HG02852 (cell line): ENCODE measurements around the gene HFE.
"Not testable (repeated sequence)": the region's sequence is repeated elsewhere in the genome, so short reads cannot be mapped to it uniquely, and the experiment has no call there.

Experiments
- ATAC-seq: cut with Tn5 transposase; IDR thresholded peaks from one replicate; pipeline ENCODE4 v1.9.1; 2021; ENCODE audit warnings: mild to moderate bottlenecking, moderate library complexity; ENCODE audit not compliant: unreplicated experiment

Gene HFE

DNA sequence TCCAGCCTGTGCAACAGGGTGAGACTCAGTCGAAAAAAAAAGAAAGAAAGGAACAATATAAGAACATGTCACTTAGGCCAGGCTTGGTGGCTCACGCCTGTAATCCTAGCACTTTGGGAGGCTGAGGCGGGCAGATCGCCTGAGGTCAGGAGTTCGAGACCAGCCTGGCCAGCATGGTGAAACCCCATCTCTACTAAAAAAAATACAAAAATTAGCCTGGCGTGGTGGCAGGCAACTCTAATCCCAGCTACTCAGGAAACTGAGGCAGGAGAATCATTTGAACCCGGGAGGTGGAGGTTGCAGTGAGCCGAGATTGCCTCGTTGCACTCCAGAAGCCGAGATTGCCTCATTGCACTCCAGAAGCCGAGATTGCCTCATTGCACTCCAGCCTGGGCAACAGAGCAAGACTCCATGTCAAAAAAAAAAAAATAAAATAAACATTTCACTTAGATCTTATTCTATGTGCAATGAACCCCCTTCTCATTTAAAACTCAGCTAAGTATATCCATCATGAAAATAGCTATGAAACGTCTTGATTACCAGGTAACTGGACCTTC is 28.7 kb upstream of the HFE start:
- ATAC-seq, result not testable (repeated sequence)

DNA sequence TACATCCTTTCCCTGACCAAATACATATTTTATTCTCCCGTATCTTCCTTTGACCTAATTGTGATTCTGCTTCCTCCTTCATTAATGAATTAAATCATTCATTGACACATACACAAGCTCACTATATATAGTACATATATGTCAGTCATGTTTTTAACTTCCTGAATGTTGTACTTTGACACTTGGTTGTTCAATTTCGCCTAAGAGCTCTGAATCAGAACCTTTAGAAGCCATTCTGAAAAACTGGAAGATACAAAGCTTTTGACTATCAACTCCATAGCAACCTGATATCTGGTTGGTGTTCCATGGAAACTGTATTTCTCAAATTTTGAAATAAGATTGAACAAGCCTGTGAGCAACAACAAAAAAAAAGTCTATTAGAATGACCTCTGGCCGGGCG is 27.3 kb upstream of the HFE start:
- no peak for ATAC-seq

DNA sequence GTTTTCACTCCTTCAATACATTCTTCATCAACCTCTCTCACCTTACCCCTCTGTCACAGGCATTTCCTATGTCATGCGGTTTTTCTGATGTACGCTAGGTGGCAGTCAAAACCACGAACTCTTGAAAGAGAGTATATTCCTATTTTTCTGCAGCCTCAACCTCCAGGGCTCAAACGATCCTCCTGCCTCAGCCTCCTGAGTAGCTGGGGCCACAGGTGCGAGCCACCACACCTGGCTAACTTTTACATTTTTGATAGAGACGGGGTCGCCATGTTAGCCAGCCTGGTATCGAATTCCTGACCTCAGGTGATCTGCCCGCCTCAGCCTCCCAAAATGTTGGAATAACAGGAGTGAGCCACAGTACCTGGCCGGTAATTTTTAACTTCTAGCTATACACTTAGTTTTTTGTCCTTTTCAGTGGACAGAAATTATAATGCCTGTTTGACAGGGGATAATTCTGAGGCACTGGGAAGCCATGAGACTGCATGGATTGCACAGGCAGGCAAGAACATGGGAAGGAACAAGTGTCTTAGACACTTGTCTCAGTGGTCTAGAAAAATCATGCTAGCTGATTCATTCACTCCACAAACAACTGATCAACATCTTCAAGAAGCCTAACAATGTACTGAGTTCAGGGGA is 22.5 kb upstream of the HFE start:
- ATAC-seq, result no peak

DNA sequence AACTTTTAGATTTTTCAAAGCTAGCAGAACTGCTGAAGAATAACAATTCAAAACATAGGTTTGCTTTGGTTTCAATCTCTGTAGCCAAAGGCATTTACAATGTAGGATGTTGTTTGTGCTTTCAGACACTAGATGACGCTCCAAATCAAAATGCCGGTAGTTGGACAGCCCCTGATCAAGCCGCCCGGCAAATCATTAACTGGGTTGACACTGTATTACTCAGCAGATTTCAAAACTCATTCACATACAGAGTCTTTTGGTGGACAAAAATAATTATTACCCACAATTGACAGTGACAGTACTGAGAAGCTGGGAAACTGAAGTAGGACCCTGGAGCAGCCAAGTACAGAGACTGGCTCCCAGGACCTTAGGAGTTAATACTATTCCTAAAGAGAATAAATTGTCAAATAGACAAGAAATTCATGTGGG is 21.3 kb upstream of the HFE start:
- peak; percentile 83 for ATAC-seq

DNA sequence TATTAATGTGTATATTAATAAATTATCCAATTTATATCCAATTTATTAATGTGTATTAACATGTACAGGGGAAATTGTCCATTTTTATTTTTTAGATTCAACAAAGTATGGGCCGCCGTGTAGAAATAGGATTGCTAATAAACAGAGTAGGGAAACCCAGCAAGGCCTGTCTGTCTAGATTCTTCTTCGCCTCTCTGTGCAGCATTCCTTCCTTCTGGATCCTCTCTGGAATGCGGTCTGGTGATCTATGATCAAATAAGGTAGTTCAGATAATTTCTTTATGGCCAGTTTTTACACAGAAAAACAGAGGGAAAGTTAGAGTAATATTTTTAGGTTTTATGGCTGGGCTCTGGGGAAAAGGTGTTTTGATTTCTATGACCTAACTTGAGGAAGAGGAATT is 19.9 kb upstream of the HFE start:
- no peak for ATAC-seq

DNA sequence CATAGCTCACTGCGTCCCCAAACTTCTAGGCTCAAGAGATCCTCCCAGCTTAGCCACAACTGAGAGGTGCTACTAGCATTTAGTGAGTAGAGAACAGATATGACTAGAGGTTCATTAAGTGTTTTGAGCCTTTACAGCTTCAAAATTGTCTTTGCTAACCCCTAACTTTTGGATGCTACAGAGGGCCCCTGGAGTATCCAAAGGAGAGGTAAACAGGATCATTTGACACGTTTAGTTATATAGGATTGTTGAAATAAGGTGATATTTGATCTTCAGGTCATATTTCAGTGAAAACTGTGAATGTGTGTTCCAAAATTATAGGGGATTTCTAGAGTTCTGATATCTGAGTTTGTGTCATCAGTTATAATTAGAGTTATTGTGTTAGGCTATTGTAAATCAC is 19.2 kb upstream of the HFE start:
- no peak for ATAC-seq

DNA sequence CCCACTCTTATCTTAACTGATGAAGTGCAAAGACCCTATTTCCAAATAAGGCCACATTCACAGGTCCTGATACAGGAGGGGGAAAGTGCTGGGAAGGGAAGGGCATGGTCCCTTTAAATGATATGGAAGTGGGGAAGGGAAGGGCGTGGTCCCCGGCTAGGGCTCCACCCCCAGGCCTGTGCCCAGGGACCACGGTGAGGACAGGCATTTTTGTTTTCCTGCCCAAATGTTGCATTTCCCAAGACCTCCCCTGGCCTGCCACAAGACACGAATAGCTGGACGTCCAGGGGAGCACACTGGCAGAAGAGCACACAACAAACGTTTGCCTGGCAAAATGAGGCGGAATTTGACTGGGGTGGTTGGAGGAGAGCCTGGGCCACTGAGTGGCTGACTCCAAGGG is 16.1 kb upstream of the HFE start:
- ATAC-seq, result no peak

DNA sequence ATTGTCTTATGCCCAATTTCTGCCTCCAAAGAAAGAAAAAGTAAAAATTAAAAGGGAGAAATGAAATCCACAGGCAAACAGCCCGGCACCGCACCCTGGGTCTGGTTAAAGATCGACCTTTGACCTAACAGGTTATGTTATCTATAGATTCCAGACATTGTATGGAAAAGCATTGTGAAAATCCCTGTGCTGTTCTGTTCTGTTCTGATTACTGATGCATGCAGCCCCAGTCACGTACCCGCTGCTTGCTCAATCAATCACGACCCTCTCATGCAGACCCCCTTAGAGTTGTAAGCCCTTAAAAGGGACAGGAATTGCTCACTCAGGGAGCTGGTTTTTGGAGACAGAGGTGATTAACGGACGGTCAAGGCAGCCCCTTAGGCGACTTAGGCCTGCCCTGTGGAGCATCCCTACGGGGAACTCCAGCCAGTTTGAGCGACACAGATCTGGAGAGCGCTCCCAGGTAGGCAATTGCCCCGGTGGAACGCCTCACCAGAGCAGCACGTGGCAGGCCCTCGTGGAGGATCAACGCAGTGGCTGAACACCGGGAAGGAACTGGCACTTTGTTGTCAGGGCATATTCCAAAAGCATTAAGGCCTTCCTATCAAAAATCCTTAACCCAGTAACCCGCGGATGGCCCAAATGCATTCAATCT is 12.0 kb upstream of the HFE start:
- no peak for ATAC-seq

DNA sequence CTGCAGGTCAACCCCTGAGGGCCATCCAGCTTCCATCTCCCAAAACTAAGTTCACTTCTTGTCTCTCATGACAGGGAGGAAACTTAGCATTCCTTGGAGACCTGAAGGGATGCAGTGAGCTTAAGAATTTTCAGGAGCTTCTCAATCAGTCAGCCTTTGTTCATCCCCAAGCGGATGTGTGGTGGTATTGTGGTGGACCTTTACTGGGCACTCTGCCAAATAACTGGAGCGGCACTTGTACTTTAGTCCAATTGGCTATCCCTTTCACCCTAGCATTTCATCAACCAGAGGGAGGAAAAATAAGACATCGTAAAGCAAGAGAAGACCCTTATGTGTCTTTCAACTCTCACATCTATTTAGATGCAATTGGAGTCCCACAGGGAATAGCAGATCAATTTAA is 9.2 kb upstream of the HFE start:
- not testable (repeated sequence) for ATAC-seq

DNA sequence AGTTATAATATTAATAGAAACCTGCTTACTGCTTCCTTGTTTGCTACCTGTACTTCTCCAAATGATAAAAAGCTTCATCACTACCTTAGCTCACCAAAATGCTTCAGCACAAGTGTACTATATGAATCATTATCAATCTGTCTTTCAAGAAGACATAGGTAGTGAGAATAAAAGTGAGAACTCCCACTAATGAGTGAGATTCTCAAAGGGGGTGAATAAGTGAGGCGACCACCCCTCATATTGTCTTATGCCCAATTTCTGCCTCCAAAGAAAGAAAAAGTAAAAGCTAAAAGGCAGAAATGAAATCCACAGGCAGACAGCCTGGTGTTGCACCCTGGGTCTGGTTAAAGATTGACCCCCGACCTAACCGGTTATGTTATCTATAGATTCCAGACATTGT is 6.1 kb upstream of the HFE start:
- ATAC-seq, result not testable (repeated sequence)

DNA sequence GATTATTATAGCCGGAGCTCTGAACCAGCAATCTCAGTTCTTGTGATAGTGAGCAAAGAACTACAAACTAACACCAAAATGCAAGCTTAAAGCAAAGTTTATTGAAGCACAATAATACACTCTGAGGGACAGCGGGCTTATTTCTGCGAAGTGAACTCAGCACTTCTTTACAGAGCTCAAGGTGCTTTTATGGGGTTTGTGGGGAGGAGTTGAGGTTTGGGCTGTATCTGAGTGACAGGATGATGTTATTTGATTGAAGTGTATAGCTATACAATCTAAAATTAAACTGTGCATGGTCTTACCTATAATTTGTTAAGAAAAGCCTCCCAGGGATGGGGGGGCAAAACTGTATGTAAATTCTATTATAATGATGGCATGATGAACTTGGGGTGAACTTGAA is 1.0 kb upstream of the HFE start:
- ATAC-seq, result no peak

DNA sequence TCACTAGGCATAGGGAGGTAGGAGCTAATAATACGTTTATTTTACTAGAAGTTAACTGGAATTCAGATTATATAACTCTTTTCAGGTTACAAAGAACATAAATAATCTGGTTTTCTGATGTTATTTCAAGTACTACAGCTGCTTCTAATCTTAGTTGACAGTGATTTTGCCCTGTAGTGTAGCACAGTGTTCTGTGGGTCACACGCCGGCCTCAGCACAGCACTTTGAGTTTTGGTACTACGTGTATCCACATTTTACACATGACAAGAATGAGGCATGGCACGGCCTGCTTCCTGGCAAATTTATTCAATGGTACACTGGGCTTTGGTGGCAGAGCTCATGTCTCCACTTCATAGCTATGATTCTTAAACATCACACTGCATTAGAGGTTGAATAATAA is 1.1 kb downstream of the HFE start:
- no peak for ATAC-seq

DNA sequence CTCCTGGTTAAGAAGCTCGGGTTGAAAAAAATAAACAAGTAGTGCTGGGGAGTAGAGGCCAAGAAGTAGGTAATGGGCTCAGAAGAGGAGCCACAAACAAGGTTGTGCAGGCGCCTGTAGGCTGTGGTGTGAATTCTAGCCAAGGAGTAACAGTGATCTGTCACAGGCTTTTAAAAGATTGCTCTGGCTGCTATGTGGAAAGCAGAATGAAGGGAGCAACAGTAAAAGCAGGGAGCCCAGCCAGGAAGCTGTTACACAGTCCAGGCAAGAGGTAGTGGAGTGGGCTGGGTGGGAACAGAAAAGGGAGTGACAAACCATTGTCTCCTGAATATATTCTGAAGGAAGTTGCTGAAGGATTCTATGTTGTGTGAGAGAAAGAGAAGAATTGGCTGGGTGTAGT is 2.0 kb downstream of the HFE start:
- no peak for ATAC-seq

DNA sequence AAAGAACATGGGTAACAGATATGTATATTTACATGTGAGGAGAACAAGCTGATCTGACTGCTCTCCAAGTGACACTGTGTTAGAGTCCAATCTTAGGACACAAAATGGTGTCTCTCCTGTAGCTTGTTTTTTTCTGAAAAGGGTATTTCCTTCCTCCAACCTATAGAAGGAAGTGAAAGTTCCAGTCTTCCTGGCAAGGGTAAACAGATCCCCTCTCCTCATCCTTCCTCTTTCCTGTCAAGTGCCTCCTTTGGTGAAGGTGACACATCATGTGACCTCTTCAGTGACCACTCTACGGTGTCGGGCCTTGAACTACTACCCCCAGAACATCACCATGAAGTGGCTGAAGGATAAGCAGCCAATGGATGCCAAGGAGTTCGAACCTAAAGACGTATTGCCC is 5.2 kb downstream of the HFE start:
- ATAC-seq, result no peak

DNA sequence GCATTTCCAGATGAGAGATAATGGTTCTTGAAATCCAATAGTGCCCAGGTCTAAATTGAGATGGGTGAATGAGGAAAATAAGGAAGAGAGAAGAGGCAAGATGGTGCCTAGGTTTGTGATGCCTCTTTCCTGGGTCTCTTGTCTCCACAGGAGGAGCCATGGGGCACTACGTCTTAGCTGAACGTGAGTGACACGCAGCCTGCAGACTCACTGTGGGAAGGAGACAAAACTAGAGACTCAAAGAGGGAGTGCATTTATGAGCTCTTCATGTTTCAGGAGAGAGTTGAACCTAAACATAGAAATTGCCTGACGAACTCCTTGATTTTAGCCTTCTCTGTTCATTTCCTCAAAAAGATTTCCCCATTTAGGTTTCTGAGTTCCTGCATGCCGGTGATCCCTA is 6.8 kb downstream of the HFE start:
- ATAC-seq, result no peak

DNA sequence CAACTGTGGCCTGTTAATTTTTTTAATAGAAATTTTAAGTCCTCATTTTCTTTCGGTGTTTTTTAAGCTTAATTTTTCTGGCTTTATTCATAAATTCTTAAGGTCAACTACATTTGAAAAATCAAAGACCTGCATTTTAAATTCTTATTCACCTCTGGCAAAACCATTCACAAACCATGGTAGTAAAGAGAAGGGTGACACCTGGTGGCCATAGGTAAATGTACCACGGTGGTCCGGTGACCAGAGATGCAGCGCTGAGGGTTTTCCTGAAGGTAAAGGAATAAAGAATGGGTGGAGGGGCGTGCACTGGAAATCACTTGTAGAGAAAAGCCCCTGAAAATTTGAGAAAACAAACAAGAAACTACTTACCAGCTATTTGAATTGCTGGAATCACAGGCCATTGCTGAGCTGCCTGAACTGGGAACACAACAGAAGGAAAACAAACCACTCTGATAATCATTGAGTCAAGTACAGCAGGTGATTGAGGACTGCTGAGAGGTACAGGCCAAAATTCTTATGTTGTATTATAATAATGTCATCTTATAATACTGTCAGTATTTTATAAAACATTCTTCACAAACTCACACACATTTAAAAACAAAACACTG is 10.1 kb downstream of the HFE start:
- ATAC-seq, result no peak

DNA sequence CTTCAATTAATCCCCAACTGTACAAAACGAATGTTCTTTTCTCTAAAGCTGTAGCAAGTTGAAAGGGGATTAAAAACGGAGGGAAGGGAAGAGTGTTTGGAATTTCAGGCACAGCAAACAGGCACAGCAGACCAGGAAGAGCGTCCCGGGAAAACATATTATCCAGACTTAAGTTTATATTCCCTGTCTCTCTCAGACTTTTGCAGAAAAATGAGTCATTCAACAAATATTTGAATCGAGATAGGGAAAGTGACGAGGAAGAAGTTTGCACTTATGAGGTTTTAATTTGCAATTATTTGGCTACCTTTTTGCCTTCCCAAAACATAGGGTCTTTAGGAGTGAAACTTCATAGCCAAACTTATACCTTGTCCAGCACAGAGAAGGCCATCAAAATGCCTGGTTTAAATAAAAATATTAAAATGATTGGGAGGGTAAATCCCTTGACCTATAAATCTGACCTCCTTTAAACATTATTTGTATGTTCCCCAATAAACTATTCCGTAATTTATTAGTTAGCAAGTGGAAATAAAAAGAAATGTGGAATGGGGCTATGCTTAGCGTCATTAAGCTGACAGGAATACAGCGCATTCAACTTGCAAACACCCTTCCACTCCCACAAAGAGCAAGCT is 16.0 kb downstream of the HFE start:
- ATAC-seq, result peak; percentile 78

DNA sequence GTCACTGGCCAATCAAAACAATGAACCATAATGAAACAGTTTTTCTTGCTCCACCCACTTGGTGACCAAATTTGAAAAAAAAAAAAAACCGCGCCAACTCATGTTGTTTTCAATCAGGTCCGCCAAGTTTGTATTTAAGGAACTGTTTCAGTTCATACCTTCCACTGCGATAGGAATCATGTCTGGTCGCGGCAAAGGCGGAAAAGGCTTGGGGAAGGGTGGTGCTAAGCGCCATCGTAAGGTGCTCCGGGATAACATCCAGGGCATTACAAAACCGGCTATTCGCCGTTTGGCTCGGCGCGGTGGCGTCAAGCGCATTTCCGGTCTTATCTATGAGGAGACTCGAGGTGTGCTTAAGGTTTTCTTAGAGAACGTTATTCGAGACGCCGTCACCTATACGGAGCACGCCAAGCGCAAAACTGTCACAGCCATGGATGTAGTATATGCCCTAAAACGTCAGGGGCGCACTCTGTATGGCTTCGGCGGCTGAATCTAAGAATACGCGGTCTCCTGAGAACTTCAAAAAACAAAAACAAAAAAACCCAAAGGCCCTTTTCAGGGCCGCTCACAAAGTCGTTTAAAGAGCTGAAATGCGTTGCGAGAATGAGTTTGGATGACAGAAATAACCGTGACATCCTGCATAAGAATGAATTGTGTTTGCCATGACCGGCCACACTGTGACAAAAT is 16.7 kb downstream of the HFE start:
- ATAC-seq, result peak; percentile 84

DNA sequence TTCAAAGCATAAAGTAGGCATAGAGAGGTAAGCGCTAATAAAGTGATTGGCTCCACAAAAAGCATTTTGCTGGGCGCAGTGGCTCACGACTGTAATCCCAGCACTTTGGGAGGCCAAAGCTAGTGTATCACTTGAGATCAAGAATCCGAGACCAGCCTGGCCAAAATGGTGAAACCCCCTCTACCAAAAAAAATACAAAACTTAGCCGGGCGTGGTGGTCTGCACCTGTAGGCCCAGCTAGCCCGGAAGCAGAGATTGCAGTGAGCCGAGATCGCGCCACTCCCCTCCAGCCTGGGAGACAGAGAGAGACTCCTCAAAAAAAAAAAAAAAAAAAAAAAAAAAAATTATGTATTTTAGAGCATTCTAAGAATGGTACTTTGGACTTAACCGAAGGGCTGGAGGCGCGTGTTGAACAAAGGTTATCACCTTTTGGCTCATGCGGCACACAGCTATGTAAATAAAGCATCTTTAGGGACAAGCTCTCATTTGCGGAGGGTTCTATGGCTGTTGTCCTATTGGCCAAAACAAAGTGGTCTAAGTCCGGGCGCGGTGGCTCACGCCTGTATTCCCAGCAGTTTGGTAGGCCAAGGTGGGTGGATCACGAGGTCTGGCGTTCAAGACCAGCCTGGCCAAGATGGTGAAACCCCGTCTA is 17.4 kb downstream of the HFE start:
- no peak for ATAC-seq

DNA sequence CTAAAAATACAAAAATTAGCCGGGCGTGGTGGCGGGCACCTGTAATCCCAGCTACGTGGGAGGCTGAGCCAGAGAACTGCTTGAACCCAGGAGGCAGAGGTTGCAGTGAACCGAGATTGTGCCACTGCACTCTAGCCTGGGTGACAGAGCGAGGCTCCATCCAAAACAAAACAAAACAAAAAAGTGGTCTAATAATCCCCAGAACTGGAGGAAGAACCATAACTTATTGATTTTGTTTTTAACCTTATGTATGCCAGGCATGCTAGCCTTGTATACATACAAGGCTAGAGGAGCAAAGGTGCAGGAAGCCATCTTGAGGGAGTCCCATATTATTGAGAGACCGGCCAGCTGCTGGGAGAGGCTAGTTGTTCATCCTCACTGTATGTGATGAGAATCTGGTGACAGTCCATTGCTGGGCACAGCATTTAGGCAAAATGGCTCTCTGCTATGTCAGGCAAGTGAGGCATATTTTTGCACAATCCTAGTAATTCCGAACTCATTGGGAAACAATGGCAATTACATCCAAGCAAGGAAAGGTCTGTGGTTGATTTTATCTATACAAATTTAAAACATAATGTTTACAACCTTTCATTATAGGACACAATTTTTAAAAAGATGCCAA is 18.0 kb downstream of the HFE start:
- ATAC-seq, result no peak
